AG09309 (cell line): ENCODE measurements around the gene LURAP1L.

Source experiments
- DNase-seq: peaks from one replicate; pipeline ENCODE4 v3.0.0-alpha.2; 2010; ENCODE audit warnings: low read depth
- H3K4me3 ChIP-seq: 2 replicates; pipeline ENCODE4 v1.5.1; 2011; ENCODE audit warnings: mild to moderate bottlenecking, low read depth, low read length, moderate library complexity; ENCODE audit not compliant: control insufficient read depth
- CTCF ChIP-seq: IDR thresholded peaks from 2 replicates; pipeline ENCODE4 v1.5.1; 2011; ENCODE audit warnings: mild to moderate bottlenecking, low read depth, low read length, inconsistent platforms; ENCODE audit not compliant: insufficient read depth, control insufficient read depth; ENCODE audit errors: missing control alignments

LURAP1L gene

DNA sequence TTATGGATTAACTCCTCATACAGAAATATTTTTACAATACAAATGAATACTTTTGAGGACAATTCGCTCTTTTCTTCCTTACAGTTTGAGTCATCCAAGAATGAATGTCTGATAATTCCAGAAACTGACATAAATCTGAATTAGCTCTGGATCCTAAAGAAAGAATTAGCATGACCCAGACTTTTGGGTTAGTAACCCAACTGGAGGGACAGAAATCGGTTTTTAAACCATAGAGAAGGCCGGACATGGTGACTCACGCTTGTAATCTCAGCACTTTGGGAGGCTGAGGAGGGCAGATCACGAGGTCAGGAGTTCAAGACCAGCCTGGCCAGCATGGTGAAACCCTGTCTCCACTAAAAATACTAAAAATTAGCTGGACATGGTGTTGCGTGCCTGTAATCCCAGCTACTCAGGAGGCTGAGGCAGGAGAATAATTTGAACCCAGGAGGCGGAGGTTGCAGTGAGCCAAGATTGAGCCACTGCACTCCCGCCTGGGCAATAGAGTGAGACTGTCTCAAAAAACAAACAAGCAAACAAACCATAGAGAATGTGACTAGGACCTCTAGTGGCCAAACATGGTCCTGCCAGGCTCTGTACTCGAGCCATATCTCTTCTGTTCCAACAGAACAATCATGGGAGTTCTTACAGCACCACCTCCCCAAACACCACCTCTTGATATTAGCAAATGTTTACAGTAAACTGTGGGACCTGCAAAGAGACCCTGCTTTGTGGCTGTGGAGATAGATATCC, 44.8 kb downstream of the LURAP1L start:
- peak; percentile 26 for TF ChIP-seq CTCF
- no peak overlapping the region for H3K4me3 ChIP-seq
- DNase-seq: no peak

DNA sequence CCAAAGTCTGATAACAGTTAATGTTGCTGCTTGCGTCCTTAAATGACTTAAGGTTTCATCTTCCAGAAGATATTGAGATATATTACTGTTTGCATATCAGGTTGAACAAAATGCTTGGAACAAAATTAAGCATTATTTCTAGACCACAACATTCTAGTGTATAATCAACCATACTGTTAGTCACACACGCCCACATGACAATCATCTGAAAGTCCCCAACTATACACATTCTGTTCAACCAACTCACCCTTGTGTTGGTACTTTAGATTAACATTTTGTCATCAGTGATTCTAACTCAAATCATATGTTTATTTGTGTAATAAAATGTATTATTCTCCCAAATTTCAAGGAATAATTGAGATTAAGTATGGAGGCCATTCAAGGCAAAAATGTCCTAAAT, 47.3 kb downstream of the LURAP1L start:
- no peak for DNase-seq
- no peak overlapping the region for H3K4me3 ChIP-seq
- TF ChIP-seq CTCF: no peak

GRCh38 chr9:12826924-12827565, 52.2 kb downstream of the LURAP1L start:
- DNase-seq: no peak
- no peak for TF ChIP-seq CTCF
- no peak overlapping the region for H3K4me3 ChIP-seq

DNA sequence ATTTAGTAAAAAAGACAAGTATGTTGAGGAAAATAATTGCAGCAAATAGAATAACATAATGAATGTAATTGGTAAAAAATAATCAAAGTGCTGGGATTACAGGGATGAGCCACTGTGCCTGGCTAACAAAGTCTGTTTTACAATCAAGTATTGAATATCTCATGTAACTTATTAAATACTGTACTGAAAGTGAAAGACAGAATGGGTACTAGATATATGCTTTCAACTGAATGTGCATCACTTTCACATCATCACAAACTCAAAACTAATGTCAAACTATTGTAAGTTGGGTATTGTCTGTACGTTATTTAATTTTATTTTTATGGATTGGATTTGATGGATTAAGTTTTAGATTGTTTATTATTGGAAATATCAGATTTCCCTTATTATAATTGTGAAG, 58.9 kb downstream of the LURAP1L start:
- TF ChIP-seq CTCF: no peak
- DNase-seq: no peak
- H3K4me3 ChIP-seq: no peak overlapping the region

DNA sequence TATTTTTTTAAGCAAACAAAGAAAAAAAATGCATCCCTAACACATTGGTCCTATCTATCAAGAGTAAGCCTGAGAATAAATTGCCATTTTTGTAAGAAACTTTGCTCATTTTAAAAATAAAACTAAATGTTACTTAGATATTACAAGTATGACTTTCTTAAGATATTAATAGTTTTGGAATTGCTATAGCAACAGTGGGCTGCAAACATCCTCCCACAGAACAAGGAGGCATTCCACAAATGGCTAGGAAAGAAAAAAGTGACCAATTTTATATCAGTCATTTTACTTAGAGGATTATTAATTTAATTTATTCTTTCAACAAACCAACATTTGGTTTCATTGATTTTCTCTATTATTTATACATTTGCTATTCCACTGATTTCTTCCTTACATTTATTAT, 63.7 kb downstream of the LURAP1L start:
- DNase-seq: no peak
- no peak for TF ChIP-seq CTCF
- no peak overlapping the region for H3K4me3 ChIP-seq

- TF ChIP-seq CTCF: no peak
- no peak for DNase-seq
- no peak overlapping the region for H3K4me3 ChIP-seq
Observed at GRCh38 chr9:12843735-12844134, 68.9 kb downstream of the LURAP1L start.
